ENCODE results near the gene SRRM5.
"Not testable (repeated sequence)": the region's sequence is repeated elsewhere in the genome, so short reads cannot be mapped to it uniquely, and the experiment has no call there.

The SRRM5 gene

GRCh38 chr19:43649514-43649913, 37.6 kb downstream of the SRRM5 start:
- Mint-ChIP-seq H3K4me1 (peaks cover 5% of the 10 kb centered on the region), H3K27ac (no peak overlapping the region), H3K9me3 (peaks cover 5% of the 10 kb centered on the region), H3K27me3 (peaks cover 7% of the 10 kb centered on the region), H3K4me3 (no peak overlapping the region), H3K36me3 (peaks cover 1% of the 10 kb centered on the region)
- ATAC-seq (ENCODE audit: low read depth) (no peak), DNase-seq (ENCODE audit: low spot score in 2 of 2) (no peak)

GRCh38 chr19:43650276-43650675, 38.4 kb downstream of the SRRM5 start:
- H3K4me3 Mint-ChIP-seq; H3K36me3 Mint-ChIP-seq; ATAC-seq (ENCODE audit: low read depth); H3K9me3 Mint-ChIP-seq; H3K27me3 Mint-ChIP-seq; H3K27ac Mint-ChIP-seq; H3K4me1 Mint-ChIP-seq; DNase-seq (ENCODE audit: low spot score in 2 of 2): not testable (repeated sequence)

GRCh38 chr19:43651758-43652545, 40.1 kb downstream of the SRRM5 start:
- H3K27ac Mint-ChIP-seq, result no peak overlapping the region
- H3K36me3 Mint-ChIP-seq, result no peaks in the 10 kb centered on the region
- no peaks in the 10 kb centered on the region for H3K9me3 Mint-ChIP-seq
- DNase-seq (ENCODE audit: low spot score in 2 of 2), result peak; percentile 41 to 42
- peaks cover 5% of the 10 kb centered on the region for H3K4me1 Mint-ChIP-seq
- H3K27me3 Mint-ChIP-seq, result peaks cover 7% of the 10 kb centered on the region
- peak overlapping the region; percentile 14 for H3K4me3 Mint-ChIP-seq
- peak; percentile 68 for ATAC-seq (ENCODE audit: low read depth)

- no peak for ATAC-seq (ENCODE audit: low read depth)
- no peak overlapping the region for H3K27ac Mint-ChIP-seq
- no peaks in the 10 kb centered on the region for H3K9me3 Mint-ChIP-seq
- H3K4me1 Mint-ChIP-seq, result peaks cover 5% of the 10 kb centered on the region
- peaks cover 8% of the 10 kb centered on the region for H3K27me3 Mint-ChIP-seq
- H3K36me3 Mint-ChIP-seq, result no peaks in the 10 kb centered on the region
- no peak for DNase-seq (ENCODE audit: low spot score in 2 of 2)
- H3K4me3 Mint-ChIP-seq, result no peak overlapping the region
Measured at GRCh38 chr19:43652546-43652874, 40.6 kb downstream of the SRRM5 start.

- Mint-ChIP-seq H3K36me3 (peaks cover 3% of the 10 kb centered on the region), H3K27me3 (peaks cover 5% of the 10 kb centered on the region), H3K9me3 (peaks cover 5% of the 10 kb centered on the region), H3K4me1 (peaks cover 5% of the 10 kb centered on the region), H3K4me3 (no peak overlapping the region), H3K27ac (no peak overlapping the region)
- ATAC-seq (ENCODE audit: low read depth) (no peak), DNase-seq (ENCODE audit: low spot score in 2 of 2) (no peak)
Measured at GRCh38 chr19:43656436-43656835, 44.5 kb downstream of the SRRM5 start.

GRCh38 chr19:43658001-43658400, 46.1 kb downstream of the SRRM5 start:
- peaks cover 5% of the 10 kb centered on the region for H3K9me3 Mint-ChIP-seq
- no peak overlapping the region for H3K27ac Mint-ChIP-seq
- H3K36me3 Mint-ChIP-seq, result peaks cover 3% of the 10 kb centered on the region
- ATAC-seq (ENCODE audit: low read depth), result no peak
- no peaks in the 10 kb centered on the region for H3K4me1 Mint-ChIP-seq
- peaks cover 7% of the 10 kb centered on the region for H3K27me3 Mint-ChIP-seq
- no peak overlapping the region for H3K4me3 Mint-ChIP-seq
- DNase-seq (ENCODE audit: low spot score in 2 of 2), result no peak

- Mint-ChIP-seq H3K9me3 (peaks cover 5% of the 10 kb centered on the region), H3K4me1 (peaks cover under 1% of the 10 kb centered on the region), H3K4me3 (no peak overlapping the region), H3K27ac (no peak overlapping the region), H3K27me3 (peaks cover 7% of the 10 kb centered on the region), H3K36me3 (peaks cover 3% of the 10 kb centered on the region)
- DNase-seq (ENCODE audit: low spot score in 2 of 2) (no peak), ATAC-seq (ENCODE audit: low read depth) (no peak)
Measured at GRCh38 chr19:43658494-43658893, 46.6 kb downstream of the SRRM5 start.

GRCh38 chr19:43660301-43660970, 48.5 kb downstream of the SRRM5 start:
- Mint-ChIP-seq H3K4me1 (peaks cover 13% of the 10 kb centered on the region), H3K4me3 (no peak overlapping the region), H3K27me3 (peaks cover 15% of the 10 kb centered on the region), H3K36me3 (peaks cover 3% of the 10 kb centered on the region), H3K9me3 (peaks cover 5% of the 10 kb centered on the region), H3K27ac (no peak overlapping the region)
- ATAC-seq (ENCODE audit: low read depth) (no peak), DNase-seq (ENCODE audit: low spot score in 2 of 2) (no peak)

- Mint-ChIP-seq H3K27me3 (peaks cover 15% of the 10 kb centered on the region), H3K4me3 (no peak overlapping the region), H3K9me3 (peaks cover 5% of the 10 kb centered on the region), H3K27ac (no peak overlapping the region), H3K4me1 (peaks cover 13% of the 10 kb centered on the region), H3K36me3 (peaks cover 3% of the 10 kb centered on the region)
- DNase-seq (ENCODE audit: low spot score in 2 of 2) (no peak), ATAC-seq (ENCODE audit: low read depth) (no peak)
Measured at GRCh38 chr19:43660971-43661360, 49.1 kb downstream of the SRRM5 start.

GRCh38 chr19:43662487-43662886, 50.6 kb downstream of the SRRM5 start:
- H3K36me3 Mint-ChIP-seq, result peaks cover 3% of the 10 kb centered on the region
- ATAC-seq (ENCODE audit: low read depth) (no peak), DNase-seq (ENCODE audit: low spot score in 2 of 2) (no peak)
- no peak overlapping the region for H3K4me3 Mint-ChIP-seq
- peaks cover 5% of the 10 kb centered on the region for H3K9me3 Mint-ChIP-seq
- H3K27ac Mint-ChIP-seq, result no peak overlapping the region
- peaks cover 13% of the 10 kb centered on the region for H3K4me1 Mint-ChIP-seq
- H3K27me3 Mint-ChIP-seq, result peaks cover 17% of the 10 kb centered on the region

GRCh38 chr19:43664018-43664417, 52.1 kb downstream of the SRRM5 start:
- Mint-ChIP-seq H3K36me3 (peaks cover 3% of the 10 kb centered on the region), H3K27me3 (peaks cover 25% of the 10 kb centered on the region), H3K27ac (no peak overlapping the region), H3K9me3 (peaks cover 7% of the 10 kb centered on the region), H3K4me3 (no peak overlapping the region), H3K4me1 (peaks cover 23% of the 10 kb centered on the region)
- ATAC-seq (ENCODE audit: low read depth), result peak; percentile 23
- DNase-seq (ENCODE audit: low spot score in 2 of 2), result no peak

Measured in memory B cell (primary cell).